ENCODE results near the gene TXN.
"Not testable (repeated sequence)": the region's sequence is repeated elsewhere in the genome, so short reads cannot be mapped to it uniquely, and the experiment has no call there.

Gene TXN

GRCh38 chr9:110207071-110207641, 49.2 kb downstream of the TXN start:
- peak; percentile 22 for DNase-seq

DNA sequence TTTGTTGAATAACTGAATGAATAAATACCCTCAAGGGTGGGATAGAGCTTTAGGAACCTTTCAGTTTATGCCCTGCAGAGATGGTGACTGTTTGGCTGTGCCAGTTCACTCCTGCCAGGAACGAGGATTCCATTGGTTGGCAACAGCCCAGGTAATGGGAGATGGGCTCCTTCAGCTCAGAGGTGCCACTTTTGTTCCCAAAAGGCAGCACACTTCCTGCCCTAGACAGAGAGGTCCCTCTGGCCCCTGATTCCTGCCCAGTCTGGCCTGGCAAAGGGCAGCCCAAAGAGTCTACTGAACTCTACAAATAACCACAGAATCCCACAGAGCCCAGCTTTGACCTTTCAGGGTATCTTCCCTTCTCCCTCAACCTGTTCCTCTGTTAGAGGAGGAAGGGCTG, 49.9 kb downstream of the TXN start:
- DNase-seq = peak; percentile 2

GRCh38 chr9:110205612-110206011, 50.7 kb downstream of the TXN start:
- peak; percentile 23 for DNase-seq

GRCh38 chr9:110202232-110202631, 54.1 kb downstream of the TXN start:
- no peak for DNase-seq

GRCh38 chr9:110199643-110200042, 56.7 kb downstream of the TXN start:
- DNase-seq = no peak

GRCh38 chr9:110198357-110198756, 58.0 kb downstream of the TXN start:
- DNase-seq = no peak

DNA sequence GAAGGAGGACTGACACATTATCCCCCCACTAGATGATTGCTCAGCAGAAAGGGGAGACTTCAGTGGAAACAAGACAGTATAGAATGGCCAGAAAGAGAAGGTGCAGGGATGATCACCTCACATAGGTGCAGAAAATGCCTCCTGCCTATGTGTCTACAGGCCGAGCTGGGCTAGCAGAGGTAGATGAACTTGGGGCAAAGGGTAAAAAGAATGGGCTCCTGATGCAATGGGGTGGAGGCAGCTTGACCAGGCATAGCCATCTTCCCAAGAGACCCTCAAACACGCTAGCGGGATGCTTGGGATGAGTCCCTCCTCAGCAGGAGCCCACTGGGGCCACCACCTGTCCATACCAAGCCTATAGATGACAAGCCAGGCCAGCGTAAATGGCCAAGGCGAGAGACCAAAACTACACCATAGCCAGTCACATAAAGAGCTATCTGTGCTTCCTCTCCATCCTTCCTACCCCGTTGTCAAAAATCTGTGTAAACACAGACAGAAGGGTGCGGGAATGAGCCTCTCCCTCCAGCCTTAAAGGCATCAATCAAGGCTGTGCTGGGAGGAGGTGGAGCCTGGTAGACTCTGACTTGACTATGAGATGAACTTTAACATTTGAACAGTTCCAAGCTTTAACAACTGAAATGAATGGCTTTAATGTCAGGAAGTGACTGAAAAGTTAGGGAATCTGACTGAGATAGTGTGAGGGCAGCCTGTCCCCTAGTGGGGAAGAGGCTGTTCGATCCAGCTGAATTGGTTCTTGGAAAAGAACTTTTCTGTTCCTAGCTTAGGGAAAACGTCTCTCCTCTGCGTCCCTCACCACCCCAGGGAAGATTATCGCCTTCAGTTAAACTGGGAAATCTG, 58.7 kb downstream of the TXN start:
- no peak for DNase-seq

DNA sequence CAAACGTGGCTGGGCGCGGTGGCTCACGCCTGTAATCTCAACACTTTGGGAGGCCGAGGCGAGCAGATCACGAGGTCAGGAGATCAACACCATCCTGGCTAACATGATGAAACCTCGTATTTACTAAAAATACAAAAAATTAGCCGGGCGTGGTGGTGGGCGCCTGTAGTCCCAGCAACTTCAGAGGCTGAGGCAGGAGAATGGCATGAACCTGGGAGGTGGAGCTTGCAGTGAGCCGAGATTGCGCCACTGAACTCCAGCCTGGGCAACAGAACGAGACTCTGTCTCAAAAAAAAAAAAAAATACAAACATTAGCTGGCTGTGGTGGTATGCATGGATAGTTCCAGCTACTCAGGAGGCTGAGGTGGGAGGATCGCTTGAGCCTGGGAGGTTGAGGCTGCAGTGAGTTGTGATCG, 60.2 kb downstream of the TXN start:
- DNase-seq = not testable (repeated sequence)
